KG1 (cell line): ENCODE measurements around the gene SLC27A3.
"Not testable (repeated sequence)": the region's sequence is repeated elsewhere in the genome, so short reads cannot be mapped to it uniquely, and the experiment has no call there.

ENCODE experiments used
- DNase-seq: peaks from one replicate; lab custom pipeline; 2025; lab: John Stamatoyannopoulos, UW

The SLC27A3 gene

DNA sequence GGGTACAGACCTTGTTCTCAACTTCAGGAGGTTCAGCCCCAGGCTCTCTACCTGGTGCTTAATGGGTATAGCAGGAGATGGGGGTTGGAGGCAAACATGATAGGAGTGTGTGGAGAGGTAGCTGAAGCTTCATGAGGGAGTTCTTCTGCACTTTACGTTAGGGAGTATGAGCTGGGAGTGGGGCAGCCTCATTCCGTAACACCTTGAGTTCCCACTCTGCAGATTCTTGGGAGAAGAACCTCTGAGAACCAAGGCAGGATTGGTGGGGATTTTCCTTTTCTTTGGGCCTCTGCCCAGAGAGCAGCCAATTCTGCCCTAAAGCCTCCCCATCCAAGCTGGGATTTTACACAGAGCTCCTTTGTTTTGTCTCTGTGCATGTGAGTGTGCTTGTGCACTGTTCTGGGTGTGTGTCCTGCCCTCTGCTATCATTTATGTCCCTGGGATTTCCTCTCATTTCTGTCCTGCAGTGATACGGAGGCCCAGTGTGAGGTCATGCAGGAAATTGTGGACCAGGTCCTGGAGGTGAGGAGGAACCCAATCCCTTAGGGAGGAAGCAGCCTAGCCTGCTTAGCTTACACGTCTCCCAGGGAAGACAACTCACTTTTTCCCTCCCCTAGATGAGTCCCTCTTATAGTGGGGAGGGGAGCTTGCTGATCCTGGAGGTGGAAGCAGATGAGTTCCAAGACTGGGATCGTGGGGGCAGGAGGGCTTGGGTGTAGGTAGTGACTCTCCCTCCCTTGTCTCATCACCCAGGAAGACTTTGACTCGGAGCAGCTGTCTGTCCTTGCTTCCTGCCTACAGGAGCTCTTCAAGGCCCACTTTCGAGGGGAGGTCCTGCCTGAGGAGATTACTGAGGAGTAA lies 11.6 kb upstream of the SLC27A3 start:
- no peak for DNase-seq

DNA sequence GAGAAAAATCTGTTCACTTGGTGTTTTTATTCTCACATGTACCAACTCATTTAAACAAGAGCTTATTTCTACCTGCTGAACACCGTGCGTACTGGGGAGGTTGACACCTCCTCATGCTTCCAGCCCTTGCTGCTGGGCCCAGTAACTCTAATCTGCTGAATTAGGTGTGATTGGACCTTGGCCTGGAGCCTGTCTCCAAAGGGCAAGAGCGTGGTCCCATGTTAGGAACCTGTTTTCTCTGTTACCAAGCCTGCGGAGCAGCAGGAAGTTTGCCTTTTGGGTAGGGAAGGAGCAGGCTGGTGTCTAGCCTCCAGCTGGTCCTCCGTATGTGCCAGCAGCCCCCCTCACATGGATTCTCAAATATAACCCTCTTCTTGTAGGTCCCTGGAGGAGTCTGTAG lies 10.9 kb upstream of the SLC27A3 start:
- DNase-seq: no peak

DNA sequence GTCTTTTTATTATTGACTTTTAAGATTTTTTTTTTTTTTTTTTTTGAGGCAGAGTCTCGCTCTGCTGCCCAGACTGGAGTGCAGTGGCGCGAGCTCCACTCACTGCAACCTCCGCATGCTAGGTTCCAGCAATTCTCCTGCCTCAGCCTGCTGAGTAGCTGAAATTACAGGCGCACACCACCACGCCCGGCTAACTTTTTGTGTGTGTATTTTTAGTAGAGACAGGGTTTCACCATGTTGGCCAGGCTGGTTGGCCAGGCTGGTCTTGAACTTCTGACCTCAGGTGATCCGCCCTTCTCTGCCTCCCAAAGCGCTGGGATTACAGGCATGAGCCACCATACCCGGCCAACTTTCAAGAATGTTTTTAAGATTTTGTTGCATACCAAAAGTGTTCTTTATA lies 8.5 kb upstream of the SLC27A3 start:
- not testable (repeated sequence) for DNase-seq

DNA sequence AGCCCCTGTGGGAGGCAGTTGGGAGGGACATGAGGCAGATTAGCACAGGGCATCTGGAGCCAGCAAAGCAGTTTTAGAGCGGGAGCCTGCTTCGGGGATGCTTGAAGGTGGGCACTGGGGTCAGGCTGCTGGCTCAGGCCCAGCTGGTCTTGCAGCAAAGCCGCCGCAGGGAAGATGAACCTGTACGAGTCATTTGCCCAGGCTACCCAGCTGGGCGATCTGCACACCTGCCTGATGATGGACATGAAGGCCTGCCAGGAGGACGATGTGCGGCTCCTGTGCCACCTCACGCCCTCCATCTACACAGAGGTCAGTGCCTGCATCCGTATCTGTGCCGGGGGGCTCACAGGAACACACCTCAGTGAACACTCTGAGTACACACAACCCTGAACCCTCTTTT lies 7.7 kb upstream of the SLC27A3 start:
- no peak for DNase-seq

DNA sequence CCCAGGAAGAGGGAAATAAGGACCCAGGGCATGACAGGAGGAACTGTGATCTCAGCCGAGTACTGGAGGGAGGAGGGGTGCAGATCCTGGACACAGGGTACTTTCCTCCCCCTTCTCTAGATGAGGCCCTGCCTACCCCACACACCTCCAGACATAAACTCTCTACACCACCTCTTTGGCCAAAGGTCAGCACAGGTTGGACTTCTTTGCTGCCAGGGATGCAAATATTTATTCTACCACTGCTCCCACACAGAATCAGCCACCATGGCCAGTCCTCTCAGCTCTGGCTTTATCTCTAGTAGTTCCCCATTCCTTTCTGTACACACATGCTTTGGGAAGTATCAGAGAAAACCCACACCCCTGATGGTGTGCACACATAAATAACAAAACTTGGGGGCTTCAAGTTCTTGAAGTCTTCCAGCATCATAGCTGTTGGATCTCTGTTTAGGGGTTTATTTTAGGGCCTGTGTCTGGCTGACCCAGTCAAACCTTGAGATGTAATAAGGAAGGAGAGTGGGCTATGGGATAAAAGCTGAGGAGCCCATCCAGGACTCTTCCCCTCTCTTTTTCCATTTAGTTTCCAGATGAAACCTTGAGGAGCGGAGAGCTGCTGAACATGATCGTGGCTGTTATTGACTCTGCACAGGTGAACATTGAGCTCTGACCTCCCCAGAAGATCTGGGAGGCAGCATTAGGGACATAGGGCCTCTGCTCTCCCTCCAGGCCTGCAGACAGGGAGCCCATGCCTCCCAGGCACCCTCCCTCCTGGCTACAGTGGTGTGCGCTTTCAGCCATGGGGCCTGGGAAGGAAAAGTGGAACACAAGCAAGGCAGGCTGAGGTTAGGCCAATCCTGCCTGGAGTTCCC lies 6.7 kb upstream of the SLC27A3 start:
- no peak for DNase-seq

DNA sequence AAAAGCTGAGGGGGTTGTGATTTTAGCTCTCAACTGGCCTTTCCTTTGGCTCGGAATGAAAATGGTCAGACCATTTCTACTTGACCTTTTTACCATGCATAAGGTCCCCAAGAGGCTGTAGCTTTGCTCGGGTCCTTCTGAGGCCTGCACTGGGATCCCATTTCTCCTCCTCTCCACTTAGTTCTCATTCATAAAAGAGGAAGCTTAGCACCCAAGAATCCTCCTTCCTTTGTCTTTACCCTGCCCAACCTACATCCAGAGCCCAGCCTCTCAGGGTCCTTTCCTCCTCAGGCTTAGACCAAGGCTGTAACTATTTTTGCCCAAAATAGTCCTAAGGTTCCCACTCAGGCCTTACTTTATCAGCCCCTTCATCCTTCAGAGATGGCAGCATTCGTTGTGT lies 6.0 kb upstream of the SLC27A3 start:
- no peak for DNase-seq

DNA sequence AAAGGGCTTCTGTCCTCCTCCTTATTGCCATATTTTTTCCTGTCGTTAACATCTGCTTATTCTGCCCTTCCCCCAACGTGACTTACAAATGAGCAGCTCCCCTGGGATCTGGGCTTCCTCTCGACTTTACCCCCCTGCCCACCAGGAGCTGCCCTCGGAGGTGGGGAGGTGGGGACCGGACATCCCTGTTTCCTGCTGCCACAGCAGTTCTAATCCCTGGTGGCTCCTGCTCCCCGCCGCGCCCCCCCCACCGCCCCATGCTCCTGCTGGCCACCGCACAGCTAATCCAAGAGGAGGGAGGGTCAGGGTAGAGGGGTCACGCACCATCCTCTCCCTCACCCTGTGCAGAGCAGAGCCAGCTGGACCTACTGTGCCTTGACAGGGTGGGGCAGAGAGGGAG lies 4.4 kb upstream of the SLC27A3 start:
- DNase-seq: no peak

DNA sequence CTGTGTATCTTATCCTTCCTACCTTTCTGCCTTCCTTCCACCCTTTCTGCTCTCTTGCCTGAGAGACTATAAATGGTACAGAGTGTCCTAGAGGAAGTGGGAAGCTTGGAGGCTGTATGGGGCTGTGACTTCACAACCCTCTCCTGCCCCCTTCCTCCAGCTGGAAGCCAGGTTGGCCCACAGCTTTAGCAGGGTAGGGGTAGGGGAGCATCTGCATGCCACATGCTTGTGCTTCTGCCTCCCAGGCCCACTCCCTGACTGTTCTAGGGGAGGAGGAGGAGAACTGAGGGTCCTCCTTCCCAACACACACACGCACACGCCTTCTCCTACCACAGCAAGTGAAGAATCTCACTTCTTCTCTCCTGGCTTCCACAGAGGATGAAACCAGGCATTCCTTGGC lies 3.9 kb upstream of the SLC27A3 start:
- DNase-seq: no peak

DNA sequence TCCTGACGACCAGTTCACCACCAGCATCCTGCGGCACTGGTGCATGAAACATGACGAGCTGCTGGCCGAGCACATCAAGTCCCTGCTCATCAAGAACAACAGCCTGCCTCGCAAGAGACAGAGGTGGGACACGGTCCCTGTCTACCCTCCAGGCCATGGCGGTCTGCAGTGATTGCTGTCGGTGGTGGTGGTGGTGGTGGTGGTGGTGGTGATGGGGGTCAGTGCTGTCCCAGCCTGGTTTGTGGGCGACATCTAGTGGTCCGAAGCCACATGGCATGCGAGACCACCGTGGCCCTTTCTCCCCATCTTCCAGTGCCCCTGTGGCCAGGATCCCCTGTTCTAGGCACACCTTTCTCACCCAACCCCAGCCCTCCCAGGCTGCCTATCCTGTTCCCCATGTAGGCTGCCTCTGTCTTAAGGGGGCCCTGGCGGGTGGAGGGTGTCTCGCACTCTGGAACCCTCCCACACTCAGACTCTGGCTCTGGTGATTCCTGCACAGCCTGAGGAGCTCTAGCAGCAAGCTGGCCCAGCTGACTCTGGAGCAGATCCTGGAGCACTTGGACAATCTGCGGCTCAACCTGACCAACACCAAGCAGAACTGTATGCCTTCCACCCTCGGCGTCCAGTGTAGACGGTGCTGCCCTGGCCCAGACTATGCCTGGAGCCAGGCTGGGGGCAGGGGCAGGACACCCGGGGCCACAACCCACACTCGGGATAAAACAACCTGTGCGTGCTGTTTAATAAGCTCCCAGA lies 3.2 kb upstream of the SLC27A3 start:
- DNase-seq: no peak

DNA sequence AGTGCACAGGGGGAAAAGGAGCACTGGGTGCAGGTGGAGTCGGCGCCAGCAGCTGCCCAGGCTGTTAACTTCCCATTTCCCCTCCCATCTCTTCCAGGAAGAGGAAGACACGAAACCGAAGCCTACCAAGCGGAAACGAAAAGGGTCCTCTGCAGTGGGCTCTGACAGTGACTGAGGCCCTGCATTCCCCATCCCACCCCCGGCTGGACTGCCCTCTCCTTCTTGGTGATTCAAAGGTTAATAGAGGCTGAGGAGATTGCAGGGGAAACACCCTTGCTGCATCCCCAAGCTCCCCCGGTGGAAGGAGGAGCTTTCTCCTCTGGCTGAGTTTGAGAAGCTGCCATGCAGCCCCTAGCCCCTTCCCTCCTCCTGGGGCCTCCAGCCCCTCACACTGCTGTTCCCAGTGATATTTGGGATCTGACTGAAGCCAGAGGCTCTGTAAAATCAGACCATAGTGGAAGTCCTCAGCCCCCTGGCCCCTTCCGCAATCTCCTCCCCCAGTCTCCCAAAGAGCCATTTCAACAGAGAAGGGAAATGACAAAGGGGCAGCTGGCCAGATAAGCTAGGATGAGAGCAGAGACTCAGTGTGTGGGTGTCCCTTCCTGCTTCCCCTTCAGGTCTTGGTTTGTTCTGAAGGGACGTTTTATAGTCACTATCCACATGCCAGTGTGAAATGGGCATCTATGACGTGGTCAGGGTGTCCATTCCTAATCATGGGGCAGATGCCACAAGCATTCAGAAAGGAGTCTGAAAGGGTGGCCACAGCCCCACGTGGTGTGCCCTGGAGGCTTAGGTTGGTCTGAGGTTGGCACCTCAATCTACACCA lies 1.9 kb upstream of the SLC27A3 start:
- no peak for DNase-seq

DNA sequence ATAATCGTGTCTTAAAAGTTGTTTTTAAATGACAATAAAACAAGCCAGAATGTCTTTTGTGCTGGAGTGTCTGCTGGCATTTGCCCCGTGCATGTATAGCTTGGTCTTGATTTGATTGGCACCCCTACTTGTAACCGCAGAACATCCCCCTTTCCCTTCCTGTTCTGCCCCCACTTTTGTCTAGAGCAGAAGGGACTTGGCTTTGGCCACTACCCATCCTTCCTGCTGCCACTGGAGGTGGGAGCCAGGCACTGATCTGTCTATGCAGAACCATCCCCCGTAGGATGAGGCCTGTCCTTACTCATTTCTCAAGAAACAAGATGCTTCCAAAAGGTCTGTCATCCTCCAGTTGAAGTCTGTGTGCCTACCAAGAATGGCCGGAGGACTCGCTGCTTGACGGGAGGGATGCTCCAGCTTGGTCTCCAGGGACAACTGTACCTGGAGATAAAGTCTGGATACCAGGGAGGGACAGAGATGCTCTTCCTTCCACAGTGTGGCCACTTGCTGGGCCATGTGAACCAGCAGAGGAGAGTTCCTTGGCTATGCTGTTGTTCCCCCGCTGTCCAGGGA lies 1.1 kb upstream of the SLC27A3 start:
- DNase-seq: no peak

DNA sequence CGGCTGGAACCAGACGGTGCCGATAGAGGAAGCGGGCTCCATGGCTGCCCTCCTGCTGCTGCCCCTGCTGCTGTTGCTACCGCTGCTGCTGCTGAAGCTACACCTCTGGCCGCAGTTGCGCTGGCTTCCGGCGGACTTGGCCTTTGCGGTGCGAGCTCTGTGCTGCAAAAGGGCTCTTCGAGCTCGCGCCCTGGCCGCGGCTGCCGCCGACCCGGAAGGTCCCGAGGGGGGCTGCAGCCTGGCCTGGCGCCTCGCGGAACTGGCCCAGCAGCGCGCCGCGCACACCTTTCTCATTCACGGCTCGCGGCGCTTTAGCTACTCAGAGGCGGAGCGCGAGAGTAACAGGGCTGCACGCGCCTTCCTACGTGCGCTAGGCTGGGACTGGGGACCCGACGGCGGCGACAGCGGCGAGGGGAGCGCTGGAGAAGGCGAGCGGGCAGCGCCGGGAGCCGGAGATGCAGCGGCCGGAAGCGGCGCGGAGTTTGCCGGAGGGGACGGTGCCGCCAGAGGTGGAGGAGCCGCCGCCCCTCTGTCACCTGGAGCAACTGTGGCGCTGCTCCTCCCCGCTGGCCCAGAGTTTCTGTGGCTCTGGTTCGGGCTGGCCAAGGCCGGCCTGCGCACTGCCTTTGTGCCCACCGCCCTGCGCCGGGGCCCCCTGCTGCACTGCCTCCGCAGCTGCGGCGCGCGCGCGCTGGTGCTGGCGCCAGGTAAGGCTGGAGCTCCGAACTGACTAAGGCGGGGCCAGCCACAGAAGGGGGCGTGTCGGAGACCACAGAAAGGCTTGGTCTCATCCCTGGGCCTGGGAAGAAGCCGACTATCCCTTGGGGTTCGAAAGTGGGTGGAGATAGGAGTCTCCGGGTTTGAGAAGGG lies 486 bp downstream of the SLC27A3 start:
- DNase-seq: no peak

DNA sequence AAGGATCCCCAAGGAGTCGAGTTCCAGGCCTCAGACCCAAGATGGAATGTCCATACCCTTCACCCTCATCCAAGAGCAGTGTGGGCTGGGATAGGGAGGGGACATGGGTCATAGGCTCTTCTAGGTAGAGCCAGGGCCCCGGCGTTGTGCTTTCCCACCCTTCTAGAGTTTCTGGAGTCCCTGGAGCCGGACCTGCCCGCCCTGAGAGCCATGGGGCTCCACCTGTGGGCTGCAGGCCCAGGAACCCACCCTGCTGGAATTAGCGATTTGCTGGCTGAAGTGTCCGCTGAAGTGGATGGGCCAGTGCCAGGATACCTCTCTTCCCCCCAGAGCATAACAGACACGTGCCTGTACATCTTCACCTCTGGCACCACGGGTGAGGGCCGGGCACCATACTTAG lies 1.1 kb downstream of the SLC27A3 start:
- no peak for DNase-seq

DNA sequence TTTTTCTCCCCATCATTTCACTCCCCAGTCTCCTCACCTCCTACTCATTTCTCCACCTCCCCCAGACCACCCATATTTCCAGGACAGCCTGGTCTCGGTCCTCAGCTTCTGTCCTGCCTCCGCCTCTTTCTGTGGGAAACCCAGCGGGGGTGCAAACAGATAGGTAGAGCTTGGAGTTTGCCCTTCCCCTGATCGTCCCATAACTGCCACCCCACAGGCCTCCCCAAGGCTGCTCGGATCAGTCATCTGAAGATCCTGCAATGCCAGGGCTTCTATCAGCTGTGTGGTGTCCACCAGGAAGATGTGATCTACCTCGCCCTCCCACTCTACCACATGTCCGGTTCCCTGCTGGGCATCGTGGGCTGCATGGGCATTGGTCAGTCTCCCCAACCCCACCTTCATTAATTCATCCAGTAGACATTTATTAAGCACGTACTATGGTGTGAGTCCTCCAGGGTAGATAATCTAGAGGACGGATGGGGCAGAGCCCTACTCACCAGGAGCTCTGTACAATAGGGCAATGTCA lies 1.7 kb downstream of the SLC27A3 start:
- no peak for DNase-seq

DNA sequence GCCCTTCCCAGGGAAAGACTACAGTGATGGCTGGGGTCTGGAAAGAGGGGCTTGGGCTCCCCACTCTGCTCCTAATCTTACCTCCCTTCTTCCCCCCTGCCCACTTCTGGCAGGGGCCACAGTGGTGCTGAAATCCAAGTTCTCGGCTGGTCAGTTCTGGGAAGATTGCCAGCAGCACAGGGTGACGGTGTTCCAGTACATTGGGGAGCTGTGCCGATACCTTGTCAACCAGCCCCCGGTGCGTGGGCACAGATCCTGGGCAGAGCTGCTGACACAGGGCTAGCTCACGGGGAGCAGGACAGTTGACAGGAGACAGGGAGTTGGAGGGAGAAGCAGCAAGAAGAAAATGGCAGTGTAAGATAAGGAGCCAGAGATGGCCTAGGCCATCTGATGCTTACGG lies 2.4 kb downstream of the SLC27A3 start:
- no peak for DNase-seq

DNA sequence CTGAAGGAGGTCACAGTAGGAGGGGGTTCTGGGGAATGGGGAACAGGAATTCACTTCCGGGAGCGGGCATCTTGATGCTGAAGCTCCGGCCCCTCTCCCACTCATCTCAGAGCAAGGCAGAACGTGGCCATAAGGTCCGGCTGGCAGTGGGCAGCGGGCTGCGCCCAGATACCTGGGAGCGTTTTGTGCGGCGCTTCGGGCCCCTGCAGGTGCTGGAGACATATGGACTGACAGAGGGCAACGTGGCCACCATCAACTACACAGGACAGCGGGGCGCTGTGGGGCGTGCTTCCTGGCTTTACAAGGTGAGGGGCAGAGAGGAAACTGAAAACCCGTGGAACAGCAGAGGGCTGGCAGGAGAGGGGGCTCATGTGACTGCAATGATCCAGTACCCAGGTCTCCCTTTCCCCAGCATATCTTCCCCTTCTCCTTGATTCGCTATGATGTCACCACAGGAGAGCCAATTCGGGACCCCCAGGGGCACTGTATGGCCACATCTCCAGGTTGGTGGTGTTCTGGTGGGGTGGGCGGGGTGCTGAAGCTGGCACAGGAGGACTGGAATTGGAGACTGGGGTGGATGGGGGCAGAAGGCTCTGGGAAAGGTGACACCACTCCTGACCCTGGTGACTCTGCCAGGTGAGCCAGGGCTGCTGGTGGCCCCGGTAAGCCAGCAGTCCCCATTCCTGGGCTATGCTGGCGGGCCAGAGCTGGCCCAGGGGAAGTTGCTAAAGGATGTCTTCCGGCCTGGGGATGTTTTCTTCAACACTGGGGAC lies 3.0 kb downstream of the SLC27A3 start:
- no peak for DNase-seq

DNA sequence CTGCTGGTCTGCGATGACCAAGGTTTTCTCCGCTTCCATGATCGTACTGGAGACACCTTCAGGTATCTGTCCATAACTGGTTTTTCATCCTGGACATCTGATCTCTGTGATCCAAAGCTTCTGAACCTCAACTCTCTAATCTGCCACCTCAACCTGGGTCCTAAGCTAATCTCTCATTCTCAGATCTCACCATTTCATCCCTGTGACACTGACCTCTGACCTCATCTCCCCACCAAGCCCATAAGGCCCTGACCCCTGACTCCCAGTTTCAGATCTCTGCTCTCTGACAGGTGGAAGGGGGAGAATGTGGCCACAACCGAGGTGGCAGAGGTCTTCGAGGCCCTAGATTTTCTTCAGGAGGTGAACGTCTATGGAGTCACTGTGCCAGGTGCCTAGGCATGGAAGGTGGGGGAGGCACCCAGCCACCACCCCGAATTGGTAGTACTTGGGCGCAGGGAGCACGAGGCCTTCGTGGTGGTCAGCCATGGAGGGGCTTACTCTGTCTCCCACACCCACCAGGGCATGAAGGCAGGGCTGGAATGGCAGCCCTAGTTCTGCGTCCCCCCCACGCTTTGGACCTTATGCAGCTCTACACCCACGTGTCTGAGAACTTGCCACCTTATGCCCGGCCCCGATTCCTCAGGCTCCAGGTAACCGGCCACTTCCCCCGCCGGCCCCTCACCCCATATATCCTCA lies 3.8 kb downstream of the SLC27A3 start:
- DNase-seq: no peak

DNA sequence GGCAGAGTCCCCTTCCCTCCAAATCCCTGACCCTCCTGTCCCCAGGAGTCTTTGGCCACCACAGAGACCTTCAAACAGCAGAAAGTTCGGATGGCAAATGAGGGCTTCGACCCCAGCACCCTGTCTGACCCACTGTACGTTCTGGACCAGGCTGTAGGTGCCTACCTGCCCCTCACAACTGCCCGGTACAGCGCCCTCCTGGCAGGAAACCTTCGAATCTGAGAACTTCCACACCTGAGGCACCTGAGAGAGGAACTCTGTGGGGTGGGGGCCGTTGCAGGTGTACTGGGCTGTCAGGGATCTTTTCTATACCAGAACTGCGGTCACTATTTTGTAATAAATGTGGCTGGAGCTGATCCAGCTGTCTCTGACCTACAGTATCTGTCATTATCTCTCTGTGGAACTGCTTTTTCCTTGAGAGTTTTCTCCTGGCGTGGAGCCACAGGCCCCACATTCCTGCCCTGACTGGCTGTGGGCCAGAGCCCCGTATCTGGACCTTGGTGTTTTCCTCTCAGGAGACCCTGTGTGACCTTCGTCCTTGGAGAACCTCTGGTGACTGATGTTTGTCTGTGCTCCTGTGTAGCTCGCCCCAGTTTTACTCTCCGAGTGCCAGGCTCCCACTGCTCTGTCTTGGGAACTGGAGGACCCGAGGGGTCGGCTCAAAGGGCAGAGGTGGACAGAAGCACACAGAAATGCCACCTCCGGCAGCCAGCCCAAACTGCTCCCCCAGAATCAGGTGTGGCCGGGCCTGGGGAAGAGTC lies 4.8 kb downstream of the SLC27A3 start:
- no peak for DNase-seq
